Purkinje cell (primary cell): ENCODE measurements around the gene FBXL19. TPM values are rescaled to one million over a fixed set of nuclear protein-coding genes. Genes with fewer than 3 reads are reported as not detected.

Experiments
- polyA plus RNA-seq: library from polyadenylated mRNA; unstranded; fragments of >200 nt; fragmentation: Nextera tagmentation; gene quantifications from 2 replicates; pipeline ENCODE4 v1.2.1, GENCODE V29; 2014

FBXL19 gene, protein sequence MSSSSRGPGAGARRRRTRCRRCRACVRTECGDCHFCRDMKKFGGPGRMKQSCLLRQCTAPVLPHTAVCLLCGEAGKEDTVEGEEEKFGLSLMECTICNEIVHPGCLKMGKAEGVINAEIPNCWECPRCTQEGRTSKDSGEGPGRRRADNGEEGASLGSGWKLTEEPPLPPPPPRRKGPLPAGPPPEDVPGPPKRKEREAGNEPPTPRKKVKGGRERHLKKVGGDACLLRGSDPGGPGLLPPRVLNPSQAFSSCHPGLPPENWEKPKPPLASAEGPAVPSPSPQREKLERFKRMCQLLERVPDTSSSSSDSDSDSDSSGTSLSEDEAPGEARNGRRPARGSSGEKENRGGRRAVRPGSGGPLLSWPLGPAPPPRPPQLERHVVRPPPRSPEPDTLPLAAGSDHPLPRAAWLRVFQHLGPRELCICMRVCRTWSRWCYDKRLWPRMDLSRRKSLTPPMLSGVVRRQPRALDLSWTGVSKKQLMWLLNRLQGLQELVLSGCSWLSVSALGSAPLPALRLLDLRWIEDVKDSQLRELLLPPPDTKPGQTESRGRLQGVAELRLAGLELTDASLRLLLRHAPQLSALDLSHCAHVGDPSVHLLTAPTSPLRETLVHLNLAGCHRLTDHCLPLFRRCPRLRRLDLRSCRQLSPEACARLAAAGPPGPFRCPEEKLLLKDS
- 0.52 TPM in 1 of 2 replicates, not detected in the other for polyA plus RNA-seq

DNA sequence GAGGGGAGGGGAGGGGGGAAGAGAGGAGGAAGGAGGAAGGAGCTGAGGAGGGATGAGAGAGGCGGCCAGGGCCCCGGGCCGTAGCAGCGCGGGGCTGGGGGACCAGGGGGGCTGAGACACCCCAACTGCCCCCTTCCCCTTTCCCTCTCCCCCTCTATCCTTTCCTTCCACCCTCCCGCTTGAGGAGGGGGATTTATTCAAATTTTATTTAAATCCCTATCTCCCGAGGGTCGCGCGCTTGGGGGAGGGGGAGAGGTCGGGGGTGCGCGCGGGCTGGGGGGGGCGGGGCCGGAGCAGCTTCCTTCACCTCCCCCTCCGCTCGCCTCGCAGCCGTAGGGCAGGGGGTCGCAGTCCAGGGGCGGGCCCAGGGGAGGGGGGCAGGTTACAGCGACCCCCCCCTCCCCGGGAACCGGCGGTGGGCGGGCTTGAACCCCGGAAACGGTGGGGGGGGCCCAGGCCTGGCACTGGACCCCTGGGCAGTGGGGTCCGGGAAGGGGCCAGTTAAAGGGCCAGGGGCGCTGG is at the start of gene FBXL19:
Gene FBXL19 (plus strand): TSS at position 19 of the 522 bp plus-strand sequence. CDS start 2,183 bp downstream, outside the sequence.

DNA sequence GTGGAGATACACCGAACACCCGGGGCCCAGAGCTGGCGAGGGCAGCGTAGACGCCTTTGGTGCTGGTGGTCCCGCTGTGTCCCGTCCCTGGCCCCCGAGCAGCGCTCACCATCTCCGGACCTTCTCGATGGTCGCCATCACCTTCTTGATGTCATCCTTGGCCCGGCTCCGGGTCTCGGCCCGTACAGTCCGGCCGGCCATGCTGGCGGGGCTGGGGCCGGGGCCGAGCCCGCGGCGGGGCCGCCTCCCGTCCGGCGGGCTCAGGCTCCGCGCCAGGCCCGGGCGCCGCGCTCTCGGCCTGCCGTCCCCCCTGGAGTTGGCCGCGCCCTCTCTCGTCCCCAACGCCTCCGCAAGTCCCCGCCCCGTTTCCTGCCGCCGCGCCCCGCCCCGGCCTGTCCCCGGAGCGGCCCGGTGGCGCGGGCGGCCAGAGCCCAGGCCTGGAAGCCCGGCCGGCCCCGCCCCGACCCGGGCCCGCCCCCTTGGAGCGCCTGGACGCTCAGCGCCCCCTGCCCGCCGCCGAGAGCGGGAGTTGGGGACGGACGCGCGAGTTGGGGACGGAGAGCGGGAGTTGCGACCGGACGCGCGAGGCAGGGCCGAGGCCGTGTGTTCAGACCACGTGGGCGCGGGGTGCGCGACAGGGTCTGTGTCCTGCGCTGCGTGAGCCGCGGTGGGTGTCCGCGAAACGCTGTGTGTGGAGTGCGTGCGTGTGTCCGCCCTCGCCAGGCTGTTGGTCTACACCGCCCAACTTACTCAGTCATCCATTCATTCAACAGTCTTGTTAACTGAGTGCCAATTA is 29.4 kb upstream of the FBXL19 start, which contains the start of gene BCL7C:
Gene BCL7C (minus strand): TSS at position 334 of the 796 bp plus-strand sequence. CDS start 133 bp downstream, at position 201.

DNA sequence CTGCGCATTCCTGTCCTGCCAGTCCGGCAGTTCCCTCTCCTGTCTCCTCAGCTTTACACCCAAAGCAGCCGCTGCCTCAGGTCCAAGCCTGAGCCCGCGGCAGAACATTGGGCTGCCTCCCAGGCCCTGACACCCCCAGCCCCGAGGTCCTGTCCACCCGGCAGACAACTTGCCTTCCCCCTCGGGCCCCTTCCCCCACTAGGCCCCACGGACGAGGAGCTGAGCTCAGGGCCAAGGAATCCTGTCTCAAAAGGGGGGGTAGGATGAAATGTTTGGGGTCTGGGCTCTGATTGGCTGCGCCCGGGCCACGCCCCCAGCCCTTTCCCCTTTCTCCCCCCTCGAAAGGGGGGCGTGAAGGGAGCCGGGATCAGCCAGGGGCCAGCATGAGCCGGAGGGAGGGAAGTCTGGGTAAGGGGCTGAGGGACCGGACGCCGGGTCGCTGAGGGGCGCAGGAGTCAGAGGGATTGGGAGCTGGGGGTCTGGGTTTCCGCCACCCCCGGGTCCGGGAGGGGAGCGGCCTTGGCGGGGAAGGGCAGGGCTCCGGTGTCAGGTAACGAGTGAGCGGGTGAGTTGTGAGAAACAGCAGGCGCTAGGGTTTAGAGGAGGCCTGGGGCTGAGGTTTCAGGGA is 27.0 kb upstream of the FBXL19 start, which contains the start of gene CTF1:
Gene CTF1 (plus strand): TSS at position 354 of the 628 bp plus-strand sequence. CDS start 30 bp downstream, at position 384.

DNA sequence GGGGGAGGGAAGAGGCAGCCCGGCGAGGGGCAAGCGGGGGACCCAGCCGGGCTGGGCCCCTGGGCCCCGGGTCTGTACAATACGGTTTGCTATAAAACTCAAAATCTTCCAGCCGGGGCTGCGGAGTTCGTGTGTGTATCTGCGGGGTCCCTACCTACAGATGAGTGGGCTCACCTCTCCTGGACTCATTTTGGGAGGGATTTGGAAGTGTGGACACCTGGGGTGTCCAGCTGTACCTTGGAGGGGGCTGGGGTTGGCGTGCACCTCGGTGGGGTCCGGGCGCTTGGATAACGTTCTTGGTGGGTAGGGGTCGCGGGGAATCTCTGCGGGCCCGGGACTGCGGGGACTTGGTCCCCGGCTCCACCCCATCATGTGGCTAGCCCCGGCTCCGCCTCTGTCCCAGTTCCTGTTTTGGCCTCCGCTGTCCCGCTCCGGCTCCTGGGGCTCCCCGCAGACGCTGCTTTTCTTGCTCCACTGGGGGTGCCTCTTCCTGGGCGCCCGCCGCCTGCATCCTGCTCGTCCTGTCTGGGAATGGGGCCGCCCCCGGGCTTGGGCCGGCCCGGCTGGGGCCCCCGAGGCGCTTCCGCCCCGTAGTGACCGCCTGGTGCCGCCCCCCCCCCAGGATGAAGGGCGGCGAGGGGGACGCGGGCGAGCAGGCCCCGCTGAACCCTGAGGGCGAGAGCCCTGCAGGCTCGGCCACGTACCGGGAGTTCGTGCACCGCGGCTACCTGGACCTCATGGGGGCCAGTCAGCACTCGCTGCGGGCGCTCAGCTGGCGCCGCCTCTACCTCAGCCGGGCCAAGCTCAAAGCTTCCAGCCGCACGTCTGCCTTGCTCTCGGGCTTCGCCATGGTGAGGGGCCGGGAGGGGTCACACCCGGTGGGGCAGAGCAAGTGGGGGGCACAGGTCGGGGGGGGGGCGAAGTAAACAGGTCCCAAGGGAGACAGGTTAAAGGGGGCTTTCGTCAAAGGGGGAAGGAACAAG is 25.6 kb downstream of the FBXL19 start, which contains the start of gene ORAI3:
Gene ORAI3 (plus strand): TSS at position 402 of the 983 bp plus-strand sequence. CDS start 222 bp downstream, at position 624.

DNA sequence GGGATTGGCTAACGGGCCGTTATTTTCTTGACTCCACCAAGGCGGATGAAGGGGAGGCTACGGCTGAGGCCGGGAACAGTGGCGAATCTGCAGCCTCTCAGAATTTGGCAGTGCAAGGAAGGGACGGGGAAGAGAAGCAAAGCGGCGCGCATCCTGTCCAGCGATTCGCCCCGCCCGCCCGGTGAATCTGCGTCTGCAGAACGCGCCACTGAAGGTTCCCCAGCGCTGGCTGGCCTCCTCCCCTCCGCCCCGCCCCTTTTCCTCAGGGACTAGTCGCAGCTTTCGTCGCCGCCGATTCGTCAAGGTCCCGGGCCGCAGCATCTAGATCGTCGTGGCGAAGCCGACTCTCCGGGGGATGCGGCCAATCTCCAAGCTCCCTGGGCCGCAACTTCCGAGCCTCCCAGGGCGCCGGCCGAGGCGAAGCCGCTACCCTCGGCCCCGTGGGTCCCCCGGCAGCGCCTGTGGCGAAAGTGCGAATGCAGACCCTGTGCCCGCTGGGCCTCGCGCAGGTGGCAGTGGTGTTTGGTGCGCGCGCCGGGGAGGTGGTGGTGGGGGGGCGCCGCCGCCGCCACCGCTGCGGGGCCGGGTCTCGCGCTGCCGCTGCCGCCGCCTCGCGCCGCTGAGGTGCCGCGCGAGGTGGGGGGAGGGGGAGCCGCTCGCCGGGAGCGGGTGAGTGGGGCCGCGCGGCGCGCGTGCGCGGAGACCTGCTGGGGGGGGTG is 34.2 kb downstream of the FBXL19 start, which contains the start of gene SETD1A:
Gene SETD1A (plus strand): TSS at position 299 of the 719 bp plus-strand sequence. CDS start 978 bp downstream, outside the sequence.

DNA sequence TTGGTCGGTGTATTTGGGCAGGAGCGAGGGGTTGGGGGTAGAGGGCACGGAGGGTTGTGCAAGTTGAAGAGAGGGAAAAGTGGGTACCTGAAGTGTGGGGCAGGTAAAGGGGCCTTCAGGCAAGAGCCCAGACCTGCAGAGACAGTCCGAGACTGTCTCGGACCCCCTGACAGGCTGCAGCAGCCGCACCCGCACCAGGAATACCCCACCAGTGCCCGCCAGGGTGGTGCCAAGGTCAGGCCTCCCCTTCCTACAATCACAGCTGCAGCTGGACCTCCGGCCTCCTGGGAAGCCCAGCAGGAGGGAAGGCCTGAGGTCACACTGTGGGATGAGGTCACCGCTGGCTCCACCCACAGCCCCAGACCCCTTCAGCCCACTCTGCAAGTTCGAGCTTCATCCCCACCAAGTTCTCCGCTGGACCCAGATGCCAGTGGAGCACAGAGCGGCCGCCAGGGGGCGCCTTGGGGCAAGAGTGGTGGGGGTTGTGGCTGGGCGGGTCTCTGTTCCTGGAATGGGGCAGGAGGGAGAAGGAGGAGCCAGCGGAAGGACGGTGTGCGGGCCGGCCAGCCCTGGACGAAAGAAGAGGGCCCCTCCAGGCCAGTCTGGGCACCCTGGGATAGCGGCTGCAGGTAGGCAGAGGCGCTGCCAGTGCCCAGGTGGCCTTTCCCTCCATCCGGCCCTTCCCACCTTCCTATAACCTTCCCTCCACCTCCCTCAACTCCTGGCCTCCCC is 61.5 kb downstream of the FBXL19 start, which contains the start of gene HSD3B7:
Gene HSD3B7 (plus strand): TSS at position 539 of the 732 bp plus-strand sequence. CDS start 452 bp downstream, outside the sequence.

Other genes with a start within 250 kb of the FBXL19 start
- 0.15 and 1.7 TPM in 2 replicates for gene SRCAP, start 224.4 kb upstream of the FBXL19 start, polyA plus RNA-seq
- gene PHKG2, start 175.1 kb upstream of the FBXL19 start, polyA plus RNA-seq, result 18.5 and 19.1 TPM in 2 replicates
- gene CFAP119, start 161.5 kb upstream of the FBXL19 start, polyA plus RNA-seq, result 0.87 and 6.6 TPM in 2 replicates
- gene RNF40, start 161.2 kb upstream of the FBXL19 start, polyA plus RNA-seq, result 21.7 and 28.7 TPM in 2 replicates
- gene ZNF629, start 136.4 kb upstream of the FBXL19 start, polyA plus RNA-seq, result 0.67 and 1.4 TPM in 2 replicates
- gene BCL7C, start 29.5 kb upstream of the FBXL19 start, polyA plus RNA-seq, result 2.1 and 3.7 TPM in 2 replicates
- 0.15 TPM in 1 of 2 replicates, not detected in the other for gene CTF1, start 27.0 kb upstream of the FBXL19 start, polyA plus RNA-seq
- gene ORAI3, start 25.5 kb downstream of the FBXL19 start, polyA plus RNA-seq, result 58.6 and 83.0 TPM in 2 replicates
- gene SETD1A, start 34.2 kb downstream of the FBXL19 start, polyA plus RNA-seq, result 0.27 and 0.34 TPM in 2 replicates
- not detected in 2 replicates for gene HSD3B7, start 61.6 kb downstream of the FBXL19 start, polyA plus RNA-seq
- 2.5 and 3.0 TPM in 2 replicates for gene STX1B, start 87.1 kb downstream of the FBXL19 start, polyA plus RNA-seq
- gene STX4, start 110.0 kb downstream of the FBXL19 start, polyA plus RNA-seq, result 15.6 and 16.6 TPM in 2 replicates
- 0.11 TPM in 1 of 2 replicates, not detected in the other for gene ZNF668, start 150.7 kb downstream of the FBXL19 start, polyA plus RNA-seq
- 0.20 and 0.43 TPM in 2 replicates for gene ZNF646, start 150.8 kb downstream of the FBXL19 start, polyA plus RNA-seq
- not detected in 2 replicates for gene PRSS53, start 165.4 kb downstream of the FBXL19 start, polyA plus RNA-seq
- 47.0 and 48.3 TPM in 2 replicates for gene VKORC1, start 171.2 kb downstream of the FBXL19 start, polyA plus RNA-seq
- gene BCKDK, start 184.8 kb downstream of the FBXL19 start, polyA plus RNA-seq, result 8.4 and 10.6 TPM in 2 replicates
- gene KAT8, start 194.1 kb downstream of the FBXL19 start, polyA plus RNA-seq, result 16.0 and 16.5 TPM in 2 replicates
- gene PRSS8, start 212.2 kb downstream of the FBXL19 start, polyA plus RNA-seq, result not detected in 2 replicates
- 0.43 and 1.8 TPM in 2 replicates for gene PRSS36, start 226.5 kb downstream of the FBXL19 start, polyA plus RNA-seq